H1 (cell line): ENCODE data around the gene TBRG4. TPM values are rescaled to one million over a fixed set of nuclear protein-coding genes. Genes with fewer than 3 reads are reported as not detected.

Source experiments
- CTCF ChIA-PET: fragments of 300-600 bp; sonication (Branson Sonifier 250); formaldehyde crosslinking; loops from one replicate; lab custom pipeline; 2021; ENCODE audit not compliant: partially characterized antibody; lab: Charles Lee
- POLR2A ChIA-PET: fragments of 300-600 bp; sonication (Branson Sonifier 250); formaldehyde crosslinking; loops from one replicate; lab custom pipeline; 2021; ENCODE audit warnings: inconsistent platforms; ENCODE audit not compliant: partially characterized antibody; lab: Charles Lee
- DNase-seq, 2 experiments: peaks; one replicate each; pipeline versions ENCODE4 v3.0.0 to v3.0.0-alpha.2; 2010 to 2022; ENCODE audit warnings: low spot score in 2 of 2, low read depth in 1 of 2, mixed read lengths in 1 of 2
- FAIRE-seq: peaks from 2 replicates; lab custom pipeline; 2011; peaks lifted over from hg19 to GRCh38; lab: Jason Lieb, UNC
- H2AFZ ChIP-seq: 2 replicates; pipeline ENCODE4 v1.8.1; 2012; ENCODE audit warnings: low read length, inconsistent platforms
- H2AK5ac ChIP-seq: 2 replicates; pipeline ENCODE4 v1.6.1; 2013; ENCODE audit warnings: low read depth, low read length
- H2BK120ac ChIP-seq: replicated peaks from 2 replicates; pipeline ENCODE3; 2013; ENCODE audit warnings: low read depth, low read length, inconsistent platforms
- H2BK12ac ChIP-seq: 2 replicates; pipeline ENCODE4 v1.6.1; 2013; ENCODE audit warnings: low read depth, low read length
- H2BK15ac ChIP-seq: 2 replicates; pipeline ENCODE4 v1.6.1; 2013; ENCODE audit warnings: low read length
- H2BK20ac ChIP-seq: 2 replicates; pipeline ENCODE4 v1.6.1; 2013; ENCODE audit warnings: low read length
- H2BK5ac ChIP-seq: 2 replicates; pipeline ENCODE4 v1.6.1; 2013; ENCODE audit warnings: low read depth, low read length
- H3K14ac ChIP-seq: 2 replicates; pipeline ENCODE4 v1.6.1; 2013; ENCODE audit warnings: inconsistent platforms; ENCODE audit not compliant: insufficient read length
- H3K18ac ChIP-seq: 2 replicates; pipeline ENCODE4 v1.6.1; 2013; ENCODE audit warnings: low read length; ENCODE audit errors: extremely low read depth
- H3K23ac ChIP-seq: 2 replicates; pipeline ENCODE4 v1.6.1; 2013; ENCODE audit warnings: inconsistent platforms; ENCODE audit not compliant: insufficient read length
- H3K23me2 ChIP-seq: 2 replicates; pipeline ENCODE4 v1.6.1; 2013; ENCODE audit warnings: low read depth, low read length
- H3K27ac ChIP-seq: 2 replicates; pipeline ENCODE4 v1.6.1; 2011; ENCODE audit warnings: low read depth, low read length, inconsistent platforms
- H3K27me3 ChIP-seq, 4 experiments: replicated peaks in 1 of 4; 1 replicate in 1 of 4; 2 replicates in 3 of 4; pipeline versions ENCODE4 v1.6.1 to v1.8.1; 2011 to 2013; ENCODE audit warnings: low read length in 3 of 4, mild to moderate bottlenecking in 3 of 4, inconsistent platforms in 2 of 4, mixed read lengths in 2 of 4, moderate library complexity in 1 of 4; ENCODE audit not compliant: control insufficient read depth in 3 of 4, insufficient read depth in 3 of 4; ENCODE audit errors: extremely low read depth in 1 of 4
- H3K36me3 ChIP-seq, 4 experiments: 2 replicates each; pipeline versions ENCODE4 v1.6.1 to v1.8.1; 2011 to 2013; ENCODE audit warnings: mild to moderate bottlenecking in 4 of 4, low read length in 3 of 4, moderate library complexity in 2 of 4, control low read depth in 1 of 4, inconsistent platforms in 1 of 4; ENCODE audit not compliant: insufficient read depth in 4 of 4, control insufficient read depth in 2 of 4
- H3K4ac ChIP-seq: replicated peaks from 2 replicates; pipeline ENCODE3; 2013; ENCODE audit warnings: low read length, low read depth, mixed read lengths, inconsistent platforms; ENCODE audit not compliant: insufficient read length
- H3K4me1 ChIP-seq, 4 experiments: replicated peaks in 1 of 4; 1 replicate in 1 of 4; 2 replicates in 3 of 4; pipeline versions ENCODE4 v1.6.1 to v1.8.1; 2011 to 2013; ENCODE audit warnings: low read length in 3 of 4, inconsistent platforms in 2 of 4, mixed read lengths in 1 of 4; ENCODE audit not compliant: insufficient read depth in 4 of 4, control insufficient read depth in 3 of 4
- H3K4me2 ChIP-seq, 2 experiments: 2 replicates each; pipeline versions ENCODE4 v1.6.1 to v1.8.1; 2011 to 2013; ENCODE audit warnings: low read depth in 2 of 2, low read length in 2 of 2, control low read depth in 1 of 2, inconsistent platforms in 1 of 2, mild to moderate bottlenecking in 1 of 2; ENCODE audit not compliant: insufficient read depth in 1 of 2
- H3K4me3 ChIP-seq, 4 experiments: fragments of 200-600, 300-600 bp in 1 of 4; sonication (generic), shearing (Covaris generic), sonication (Bioruptor Twin) in 1 of 4; 2 replicates each; pipeline versions ENCODE4 v1.5.1 to v1.8.1; 2011 to 2016; ENCODE audit warnings: low read length in 4 of 4, low read depth in 3 of 4, control low read depth in 2 of 4, inconsistent platforms in 2 of 4, mild to moderate bottlenecking in 2 of 4, mixed read lengths in 1 of 4, moderate library complexity in 1 of 4; ENCODE audit not compliant: insufficient read depth in 2 of 4; ENCODE audit errors: extremely low read depth in 1 of 4
- H3K56ac ChIP-seq: replicated peaks from 2 replicates; pipeline ENCODE3; 2013; ENCODE audit warnings: low read depth, mild to moderate bottlenecking, mixed read lengths, low read length, inconsistent platforms; ENCODE audit not compliant: insufficient read length
- H3K79me1 ChIP-seq: 2 replicates; pipeline ENCODE4 v1.6.1; 2013; ENCODE audit warnings: low read depth, low read length, control low read depth
- H3K79me2 ChIP-seq, 2 experiments: 2 replicates each; pipeline versions ENCODE4 v1.6.1 to v1.8.1; 2012 to 2013; ENCODE audit warnings: low read length in 2 of 2, mild to moderate bottlenecking in 2 of 2, inconsistent platforms in 1 of 2; ENCODE audit not compliant: insufficient read depth in 2 of 2, control insufficient read depth in 1 of 2
- H3K9ac ChIP-seq, 4 experiments: replicated peaks in 1 of 4; 1 replicate in 1 of 4; 2 replicates in 3 of 4; pipeline versions ENCODE4 v1.6.1 to v1.8.1; 2011 to 2013; ENCODE audit warnings: low read depth in 3 of 4, low read length in 3 of 4, control low read depth in 2 of 4, mild to moderate bottlenecking in 2 of 4, moderate library complexity in 2 of 4, inconsistent platforms in 1 of 4; ENCODE audit errors: extremely low read depth in 1 of 4
- H3K9me3 ChIP-seq, 2 experiments: 2 replicates each; pipeline versions ENCODE4 v1.6.1 to v1.8.1; 2012 to 2013; ENCODE audit warnings: mild to moderate bottlenecking in 2 of 2, moderate library complexity in 2 of 2, control low read depth in 1 of 2, inconsistent platforms in 1 of 2, low read depth in 1 of 2, low read length in 1 of 2, mixed read lengths in 1 of 2; ENCODE audit not compliant: insufficient read depth in 2 of 2
- H4K20me1 ChIP-seq, 2 experiments: replicated peaks in 1 of 2; 2 replicates each; pipeline versions ENCODE3 to v1.8.1; 2011 to 2013; ENCODE audit warnings: inconsistent platforms in 2 of 2, low read length in 2 of 2, mild to moderate bottlenecking in 1 of 2; ENCODE audit not compliant: insufficient read depth in 2 of 2, control insufficient read depth in 1 of 2
- H4K5ac ChIP-seq: 2 replicates; pipeline ENCODE4 v1.6.1; 2013; ENCODE audit warnings: low read length, low read depth, mixed read lengths, inconsistent platforms; ENCODE audit not compliant: insufficient read length
- H4K8ac ChIP-seq: 2 replicates; pipeline ENCODE4 v1.8.0; 2013; ENCODE audit warnings: mild to moderate bottlenecking, moderate library complexity, low read length, inconsistent platforms; ENCODE audit not compliant: insufficient read depth; ENCODE audit errors: extremely low read depth
- H4K91ac ChIP-seq: replicated peaks from 2 replicates; pipeline ENCODE3; 2013; ENCODE audit warnings: low read length, mixed read lengths, inconsistent platforms; ENCODE audit not compliant: insufficient read length
- ASH2L ChIP-seq: fragments of 200-600, 300-600 bp; sonication (generic); IDR thresholded peaks from one replicate; pipeline ENCODE4 v1.7.1; 2017; ENCODE audit warnings: low read length
- ATF3 ChIP-seq: IDR thresholded peaks from 2 replicates; pipeline ENCODE4 v1.6.1; 2011; ENCODE audit warnings: low read depth, mild to moderate bottlenecking, low read length; ENCODE audit not compliant: insufficient read depth
- BRCA1 ChIP-seq: IDR thresholded peaks from 2 replicates; pipeline ENCODE4 v1.6.1; 2012; ENCODE audit warnings: low read depth, low read length, improper control_type of control experiment
- CHD2 ChIP-seq: IDR thresholded peaks from 2 replicates; pipeline ENCODE4 v1.6.1; 2012; ENCODE audit warnings: low read length, improper control_type of control experiment
- CTBP2 ChIP-seq: IDR thresholded peaks from 2 replicates; pipeline ENCODE4 v1.7.0; 2011; ENCODE audit warnings: borderline replicate concordance, mild to moderate bottlenecking, moderate library complexity, mixed read lengths, low read length; ENCODE audit not compliant: insufficient read depth, insufficient read length
- EZH2 ChIP-seq: fragments of 200-600 bp; sonication (generic); IDR thresholded peaks from 2 replicates; pipeline ENCODE4 v1.7.1; 2012; ENCODE audit warnings: low read depth, mild to moderate bottlenecking, moderate library complexity, low read length, inconsistent platforms; ENCODE audit not compliant: severe bottlenecking
- HDAC6 ChIP-seq: IDR thresholded peaks from one replicate; pipeline ENCODE4 v1.7.1; 2012; ENCODE audit warnings: low read depth, mild to moderate bottlenecking, inconsistent platforms, low read length, moderate library complexity
- RFX5 ChIP-seq: IDR thresholded peaks from 2 replicates; pipeline ENCODE4 v1.6.1; 2011; ENCODE audit warnings: low read depth, low read length, improper control_type of control experiment, borderline replicate concordance
- RXRA ChIP-seq: IDR thresholded peaks from 2 replicates; pipeline ENCODE4 v1.6.1; 2011; ENCODE audit warnings: low read depth, mild to moderate bottlenecking, low read length, moderate library complexity; ENCODE audit not compliant: insufficient read depth
- SIN3A ChIP-seq, 2 experiments: IDR thresholded peaks in 1 of 2; conservative IDR thresholded peaks in 1 of 2; 2 replicates each; pipeline ENCODE4 v1.6.1; 2011 to 2012; ENCODE audit warnings: low read length in 2 of 2, improper control_type of control experiment in 1 of 2, low read depth in 1 of 2, mild to moderate bottlenecking in 1 of 2
- WGBS, 2 experiments: shearing (Covaris generic) in 1 of 2; methylation state at CpG; one replicate each; pipeline versions ENCODE4 v1.1.6 to v1.1.7; 2013 to 2015; ENCODE audit warnings: low lambda C conversion rate in 2 of 2, mixed read lengths in 2 of 2, inconsistent platforms in 1 of 2, low coverage in 1 of 2, missing lambda C conversion rate in 1 of 2; ENCODE audit not compliant: insufficient replicate concordance in 2 of 2, insufficient coverage in 1 of 2, insufficient read length in 1 of 2; ENCODE audit errors: extremely low coverage in 1 of 2, missing lambda C conversion rate in 1 of 2; 5-methylcytosine and 5-hydroxymethylcytosine counted together
- polyA plus RNA-seq, 7 experiments: library from polyadenylated mRNA; depleted of rRNA in 3 of 7; stranded (reverse) in 5 of 7; unstranded in 2 of 7; fragments of >200 nt in 5 of 7; fragments of 200-250 nt in 2 of 7; gene quantifications; 1 replicate in 5 of 7; 2 replicates in 1 of 7; 4 replicates in 1 of 7; pipeline versions ENCODE4 v1.2.1 to v1.2.3, GENCODE V29; 2011 to 2013; ENCODE audit warnings: missing spikeins in 2 of 7, mixed read lengths in 2 of 7
- total RNA-seq: library from RNA; stranded (reverse); fragmentation: NEBNext Ultra II Directional; extraction: Animal tissue kit (Norgen Biotek cat#: 25700); gene quantifications from 2 replicates; pipeline ENCODE4 v1.2.1, GENCODE V29; 2021

TBRG4 gene
- total and polyA plus RNA-seq, 2 of the 8 experiments (the other 6 are each of a cell fraction or from before 2014, with no cell fraction given): 110 to 137 TPM

- Histone ChIP-seq H3K18ac (no peak overlapping the region; the same call in 1 of the 2 replicates), H3K9me3 (no peaks in the 10 kb centered on the region), H2BK20ac (no peak overlapping the region), H3K4ac (peak overlapping the region; percentile 29), H4K5ac (no peak overlapping the region), H3K4me1 (peaks cover 0 to 13% (median 10%) of the 10 kb centered on the region in 4 experiments; a peak in 6 of 7 replicates), H2AFZ (no peak overlapping the region), H3K14ac (no peak overlapping the region), H2BK12ac (peak overlapping the region; percentile 39; the same call in 1 of the 2 replicates), H3K79me2 (no peaks in the 10 kb centered on the region), H4K8ac (no peak overlapping the region; the same call in 1 of the 2 replicates), H3K27ac (no peak overlapping the region), H3K4me2 (no peak overlapping the region), H2BK5ac (no peak overlapping the region), H4K91ac (peak overlapping the region; percentile 47), H3K9ac (no peak overlapping the region), H2AK5ac (no peak overlapping the region), H3K36me3 (no peaks in the 10 kb centered on the region), H3K27me3 (no peaks in the 10 kb centered on the region), H2BK15ac (no peak overlapping the region), H3K23me2 (no peaks in the 10 kb centered on the region), H4K20me1 (no peaks in the 10 kb centered on the region), H2BK120ac (no peak overlapping the region), H3K23ac (no peak overlapping the region), H3K79me1 (no peaks in the 10 kb centered on the region), H3K56ac (no peak overlapping the region), H3K4me3 (no peak overlapping the region)
- FAIRE-seq (no peak), DNase-seq (no peak)
- TF ChIP-seq RFX5 (no peak), SIN3A (conservative IDR thresholded peaks at IDR 0.05 in 1 of 2, IDR thresholded peaks at IDR 0.05 in 1 of 2; ENCODE audit: low read depth in 1 of 2, low read length in 2 of 2) (no peak), ATF3 (no peak), CHD2 (no peak), ASH2L (no peak), CTBP2 (no peak), HDAC6 (no peak), BRCA1 (no peak), RXRA (no peak), EZH2 (no peak)
- CTCF ChIA-PET: interaction anchor here (0.6 to 5.5 kb wide), 5 partner anchors 8 to 357 kb away, joined by 3 to 39 read pairs (median 4); no protein-coding TSS in a partner anchor
- WGBS, 2 experiments: 92% methylated on average over 11 of the region's 11 CpGs; no CpG with 5 or more reads in 1 of the 2 experiments
- POLR2A ChIA-PET: interaction anchor here (1.5 to 6.5 kb wide), 2 partner anchors 11 to 14 kb away, joined by 4 to 43 read pairs; partner anchors contain the start of gene TBRG4
These were observed 13.9 kb upstream of the TBRG4 start for GRCh38 chr7:45125193-45125904.
